H1 (cell line): ENCODE measurements around the gene PCDHGA1. TPM values are rescaled to one million over a fixed set of nuclear protein-coding genes. Genes with fewer than 3 reads are reported as not detected.

ENCODE experiments used
- ASH2L ChIP-seq: fragments of 200-600, 300-600 bp; sonication (generic); IDR thresholded peaks from one replicate; pipeline ENCODE4 v1.7.1; 2017; ENCODE audit warnings: low read length
- RFX5 ChIP-seq: IDR thresholded peaks from 2 replicates; pipeline ENCODE4 v1.6.1; 2011; ENCODE audit warnings: low read depth, low read length, improper control_type of control experiment, borderline replicate concordance
- TAF7 ChIP-seq: optimal IDR thresholded peaks from 2 replicates; pipeline ENCODE3; 2011; ENCODE audit warnings: low read depth, mild to moderate bottlenecking, inconsistent platforms, low read length, moderate library complexity, borderline replicate concordance
- polyA plus RNA-seq, 7 experiments: library from polyadenylated mRNA; depleted of rRNA in 3 of 7; stranded (reverse) in 5 of 7; unstranded in 2 of 7; fragments of >200 nt in 5 of 7; fragments of 200-250 nt in 2 of 7; gene quantifications; 1 replicate in 5 of 7; 2 replicates in 1 of 7; 4 replicates in 1 of 7; pipeline versions ENCODE4 v1.2.1 to v1.2.3, GENCODE V29; 2011 to 2013; ENCODE audit warnings: missing spikeins in 2 of 7, mixed read lengths in 2 of 7
- total RNA-seq: library from RNA; stranded (reverse); fragmentation: NEBNext Ultra II Directional; extraction: Animal tissue kit (Norgen Biotek cat#: 25700); gene quantifications from 2 replicates; pipeline ENCODE4 v1.2.1, GENCODE V29; 2021

Gene PCDHGA1
- total and polyA plus RNA-seq, 2 of the 8 experiments (the other 6 are each of a cell fraction or from before 2014, with no cell fraction given), result 0.57 to 0.89 TPM

- TF ChIP-seq TAF7 (no peak), ASH2L (no peak), RFX5 (no peak)
Measured at GRCh38 chr5:141422742-141423291, 92.5 kb downstream of the PCDHGA1 start (continued).
